ENCODE data around the gene NSD2. TPM values are rescaled to one million over a fixed set of nuclear protein-coding genes. Genes with fewer than 3 reads are reported as not detected.

NSD2 gene
- total RNA-seq, 4 donors from 2014 or later: 17.3 to 23.6 (median 19.4) TPM

DNA sequence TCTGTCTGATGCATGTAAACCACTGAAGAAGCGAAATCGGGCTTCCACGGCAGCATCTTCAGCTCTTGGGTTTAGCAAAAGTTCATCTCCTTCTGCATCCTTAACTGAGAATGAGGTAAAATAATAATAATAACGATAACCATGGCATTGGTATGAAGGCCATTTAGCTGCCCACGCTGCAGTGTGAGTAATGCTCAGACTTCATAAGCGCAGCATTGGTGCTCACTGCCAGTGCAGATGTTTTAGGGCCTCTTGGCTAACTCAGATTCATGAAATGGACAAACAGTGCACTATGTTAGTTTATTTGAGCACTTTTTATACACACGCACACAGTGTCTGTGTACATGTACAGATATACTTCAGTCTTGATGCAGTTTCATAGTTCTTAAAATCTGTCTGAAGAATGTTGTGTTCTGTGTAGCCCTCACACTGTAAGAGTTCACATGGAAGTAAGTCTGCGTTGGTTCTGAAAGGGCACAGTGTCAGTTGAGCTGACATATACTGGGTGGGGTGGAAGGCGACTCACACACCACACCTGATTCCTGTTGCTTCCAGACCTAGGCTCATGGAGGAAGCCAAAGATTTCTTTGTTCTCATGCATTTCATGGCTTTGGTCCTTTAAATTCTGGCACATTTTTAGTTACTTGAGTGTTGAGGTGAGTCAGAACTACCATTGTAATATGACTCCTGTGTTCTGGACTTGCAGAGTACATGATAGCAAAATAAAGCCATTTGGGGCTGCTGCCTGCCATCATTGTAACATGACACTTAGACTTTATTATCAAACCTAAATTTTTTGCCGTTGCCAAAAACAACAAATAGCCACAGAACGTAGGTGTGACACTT lies 68.7 kb downstream of the NSD2 start:
- WGBS, 2 donors: 82 to 85% methylated on average over 11 of the region's 11 CpGs
- no peak for DNase-seq (ENCODE audit: low spot score in 2 of 2)
- TF ChIP-seq POLR2A (IDR thresholded peaks at IDR 0.05): no peak
- TF ChIP-seq, protein P1, sequence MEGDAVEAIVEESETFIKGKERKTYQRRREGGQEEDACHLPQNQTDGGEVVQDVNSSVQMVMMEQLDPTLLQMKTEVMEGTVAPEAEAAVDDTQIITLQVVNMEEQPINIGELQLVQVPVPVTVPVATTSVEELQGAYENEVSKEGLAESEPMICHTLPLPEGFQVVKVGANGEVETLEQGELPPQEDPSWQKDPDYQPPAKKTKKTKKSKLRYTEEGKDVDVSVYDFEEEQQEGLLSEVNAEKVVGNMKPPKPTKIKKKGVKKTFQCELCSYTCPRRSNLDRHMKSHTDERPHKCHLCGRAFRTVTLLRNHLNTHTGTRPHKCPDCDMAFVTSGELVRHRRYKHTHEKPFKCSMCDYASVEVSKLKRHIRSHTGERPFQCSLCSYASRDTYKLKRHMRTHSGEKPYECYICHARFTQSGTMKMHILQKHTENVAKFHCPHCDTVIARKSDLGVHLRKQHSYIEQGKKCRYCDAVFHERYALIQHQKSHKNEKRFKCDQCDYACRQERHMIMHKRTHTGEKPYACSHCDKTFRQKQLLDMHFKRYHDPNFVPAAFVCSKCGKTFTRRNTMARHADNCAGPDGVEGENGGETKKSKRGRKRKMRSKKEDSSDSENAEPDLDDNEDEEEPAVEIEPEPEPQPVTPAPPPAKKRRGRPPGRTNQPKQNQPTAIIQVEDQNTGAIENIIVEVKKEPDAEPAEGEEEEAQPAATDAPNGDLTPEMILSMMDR (IDR thresholded peaks at IDR 0.05): no peak
- H3K4me3 ChIP-seq (ENCODE audit: low read depth, poor library complexity, severe bottlenecking): no peak overlapping the region
- intact Hi-C loops (cut with DNase I; ENCODE audit: low total_unique reads): no loop called here

DNA sequence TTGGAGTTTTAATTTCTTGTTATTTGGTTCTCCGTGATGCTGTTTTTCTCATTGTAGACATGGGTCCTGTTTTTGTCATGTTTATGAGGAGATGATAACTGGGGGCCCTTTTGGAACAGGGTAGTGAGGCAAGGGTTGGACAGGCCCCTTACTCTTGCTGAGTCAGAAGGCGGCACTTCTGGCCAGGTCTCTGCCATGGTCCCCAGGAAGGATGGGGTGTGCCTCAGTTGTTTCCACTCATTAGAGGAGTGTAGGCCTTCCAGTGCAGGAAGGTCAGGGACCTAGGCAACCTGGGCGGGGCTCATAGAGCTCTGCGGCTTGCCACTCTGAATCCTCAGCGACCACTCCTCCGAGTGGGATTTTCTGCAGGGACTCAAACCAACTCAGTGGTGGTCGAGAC lies 69.4 kb downstream of the NSD2 start:
- no peak for DNase-seq (ENCODE audit: low spot score in 2 of 2)
- TF ChIP-seq, protein P1 (IDR thresholded peaks at IDR 0.05): no peak
- TF ChIP-seq POLR2A (IDR thresholded peaks at IDR 0.05): no peak
- intact Hi-C loops (cut with DNase I; ENCODE audit: low total_unique reads): no loop called here
- WGBS, 2 donors: 93 to 94% methylated on average over 7 of the region's 7 CpGs
- no peak overlapping the region for H3K4me3 ChIP-seq (ENCODE audit: low read depth, poor library complexity, severe bottlenecking)

DNA sequence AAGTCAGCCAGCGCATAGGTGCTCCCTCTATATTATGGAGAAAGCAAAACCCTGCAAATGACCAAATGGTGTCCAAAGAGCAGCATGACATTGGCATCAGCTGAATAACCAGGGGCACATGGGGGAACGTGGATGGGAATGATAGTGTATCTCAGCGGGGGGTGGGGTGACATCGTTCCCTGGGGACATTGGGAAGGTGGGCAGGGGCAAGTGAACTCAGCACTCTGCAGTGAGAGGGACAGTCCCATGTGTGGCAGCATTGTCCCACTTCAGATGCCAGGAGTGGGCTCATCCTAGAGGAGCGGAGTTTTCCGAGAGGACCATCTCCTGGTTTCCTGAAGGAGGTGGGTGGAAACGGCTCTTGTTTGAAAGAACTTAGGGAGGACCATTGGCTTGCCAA lies 72.7 kb downstream of the NSD2 start:
- intact Hi-C loops (cut with DNase I; ENCODE audit: low total_unique reads): no loop called here
- WGBS, 2 donors: 93 to 96% methylated on average over 7 of the region's 7 CpGs
- TF ChIP-seq, protein P1 (IDR thresholded peaks at IDR 0.05): no peak
- TF ChIP-seq POLR2A (IDR thresholded peaks at IDR 0.05): no peak
- no peak overlapping the region for H3K4me3 ChIP-seq (ENCODE audit: low read depth, poor library complexity, severe bottlenecking)
- DNase-seq (ENCODE audit: low spot score in 2 of 2): no peak

DNA sequence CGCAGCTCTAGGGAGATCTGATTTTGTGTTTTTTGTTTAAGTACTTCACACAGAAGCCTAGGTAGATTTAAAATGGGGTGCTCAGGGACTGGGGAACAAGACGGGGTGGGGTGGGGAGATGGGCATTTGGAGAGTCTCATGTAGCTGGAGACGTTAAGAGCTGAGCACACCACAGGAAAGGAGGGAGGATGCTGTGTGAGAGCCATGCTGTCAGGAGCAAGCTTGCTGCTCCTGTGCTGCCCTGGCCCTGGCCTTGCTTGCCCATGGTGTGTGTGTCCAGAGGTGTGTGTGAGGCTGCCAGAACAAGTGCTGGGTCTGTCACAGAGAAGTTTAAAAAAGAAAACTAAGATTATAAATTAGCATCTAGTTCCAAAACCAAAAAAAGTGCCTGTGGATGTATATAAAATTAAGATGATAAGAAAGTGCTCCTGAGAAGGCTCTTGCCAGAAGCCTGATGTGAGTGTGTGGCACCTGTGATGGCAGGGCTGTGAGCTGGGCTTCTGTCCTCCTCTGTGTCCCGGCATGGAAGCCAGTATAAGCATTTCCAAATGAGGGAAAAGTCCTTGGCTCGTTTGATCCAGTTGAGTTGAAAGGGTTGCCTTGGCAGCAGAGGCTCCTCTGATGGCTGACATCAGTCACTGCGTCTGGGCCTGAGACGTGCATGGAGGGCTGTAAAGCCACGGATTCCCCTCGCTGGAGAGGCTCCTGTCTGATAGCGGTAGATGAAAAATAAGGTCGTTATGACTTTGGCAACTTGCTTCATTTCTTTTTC lies 74.1 kb downstream of the NSD2 start:
- no peak for TF ChIP-seq POLR2A (IDR thresholded peaks at IDR 0.05)
- TF ChIP-seq, protein P1 (IDR thresholded peaks at IDR 0.05): no peak
- no peak for DNase-seq (ENCODE audit: low spot score in 2 of 2)
- no peak overlapping the region for H3K4me3 ChIP-seq (ENCODE audit: low read depth, poor library complexity, severe bottlenecking)
- WGBS, 2 donors: 77 to 78% methylated on average over 11 of the region's 11 CpGs
- intact Hi-C loops (cut with DNase I; ENCODE audit: low total_unique reads): no loop called here

DNA sequence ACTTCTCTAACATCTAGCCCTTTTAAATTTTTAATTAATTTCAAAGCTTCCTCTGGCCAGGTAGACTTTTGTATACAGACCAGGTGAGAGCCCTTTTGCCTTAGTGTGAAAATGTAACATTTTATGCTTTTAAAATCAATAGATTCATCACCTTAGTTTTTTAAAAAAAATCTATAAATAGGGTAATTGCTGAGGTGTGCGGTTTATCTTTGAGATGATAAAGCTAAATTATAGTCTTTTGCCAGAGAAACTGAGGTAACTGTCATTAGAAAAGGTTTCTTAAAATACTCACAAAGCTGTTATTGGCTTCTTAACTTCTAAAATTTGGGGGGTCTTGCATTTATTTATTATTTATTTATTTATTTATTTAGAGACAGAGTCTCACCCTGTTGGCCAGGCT lies 74.7 kb downstream of the NSD2 start:
- TF ChIP-seq, protein P1 (IDR thresholded peaks at IDR 0.05): no peak
- TF ChIP-seq POLR2A (IDR thresholded peaks at IDR 0.05): no peak
- 94 to 98% methylated on average over 1 of the region's 1 CpG for WGBS, 2 donors
- no peak for DNase-seq (ENCODE audit: low spot score in 2 of 2)
- intact Hi-C loops (cut with DNase I; ENCODE audit: low total_unique reads): no loop called here
- no peak overlapping the region for H3K4me3 ChIP-seq (ENCODE audit: low read depth, poor library complexity, severe bottlenecking)
